GM12874 (cell line): ENCODE data around the gene SMOC1.

Source experiments
- TF ChIP-seq, protein P1 (sequence below): IDR thresholded peaks from 2 replicates; pipeline ENCODE4 v1.5.1; 2011; ENCODE audit warnings: low read depth, mild to moderate bottlenecking, control low read depth, low read length, moderate library complexity; ENCODE audit not compliant: insufficient read depth

SMOC1 gene

GRCh38 chr14:69863083-69863482 is 16.1 kb upstream of the SMOC1 start:
- TF ChIP-seq, protein P1, sequence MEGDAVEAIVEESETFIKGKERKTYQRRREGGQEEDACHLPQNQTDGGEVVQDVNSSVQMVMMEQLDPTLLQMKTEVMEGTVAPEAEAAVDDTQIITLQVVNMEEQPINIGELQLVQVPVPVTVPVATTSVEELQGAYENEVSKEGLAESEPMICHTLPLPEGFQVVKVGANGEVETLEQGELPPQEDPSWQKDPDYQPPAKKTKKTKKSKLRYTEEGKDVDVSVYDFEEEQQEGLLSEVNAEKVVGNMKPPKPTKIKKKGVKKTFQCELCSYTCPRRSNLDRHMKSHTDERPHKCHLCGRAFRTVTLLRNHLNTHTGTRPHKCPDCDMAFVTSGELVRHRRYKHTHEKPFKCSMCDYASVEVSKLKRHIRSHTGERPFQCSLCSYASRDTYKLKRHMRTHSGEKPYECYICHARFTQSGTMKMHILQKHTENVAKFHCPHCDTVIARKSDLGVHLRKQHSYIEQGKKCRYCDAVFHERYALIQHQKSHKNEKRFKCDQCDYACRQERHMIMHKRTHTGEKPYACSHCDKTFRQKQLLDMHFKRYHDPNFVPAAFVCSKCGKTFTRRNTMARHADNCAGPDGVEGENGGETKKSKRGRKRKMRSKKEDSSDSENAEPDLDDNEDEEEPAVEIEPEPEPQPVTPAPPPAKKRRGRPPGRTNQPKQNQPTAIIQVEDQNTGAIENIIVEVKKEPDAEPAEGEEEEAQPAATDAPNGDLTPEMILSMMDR = no peak

DNA sequence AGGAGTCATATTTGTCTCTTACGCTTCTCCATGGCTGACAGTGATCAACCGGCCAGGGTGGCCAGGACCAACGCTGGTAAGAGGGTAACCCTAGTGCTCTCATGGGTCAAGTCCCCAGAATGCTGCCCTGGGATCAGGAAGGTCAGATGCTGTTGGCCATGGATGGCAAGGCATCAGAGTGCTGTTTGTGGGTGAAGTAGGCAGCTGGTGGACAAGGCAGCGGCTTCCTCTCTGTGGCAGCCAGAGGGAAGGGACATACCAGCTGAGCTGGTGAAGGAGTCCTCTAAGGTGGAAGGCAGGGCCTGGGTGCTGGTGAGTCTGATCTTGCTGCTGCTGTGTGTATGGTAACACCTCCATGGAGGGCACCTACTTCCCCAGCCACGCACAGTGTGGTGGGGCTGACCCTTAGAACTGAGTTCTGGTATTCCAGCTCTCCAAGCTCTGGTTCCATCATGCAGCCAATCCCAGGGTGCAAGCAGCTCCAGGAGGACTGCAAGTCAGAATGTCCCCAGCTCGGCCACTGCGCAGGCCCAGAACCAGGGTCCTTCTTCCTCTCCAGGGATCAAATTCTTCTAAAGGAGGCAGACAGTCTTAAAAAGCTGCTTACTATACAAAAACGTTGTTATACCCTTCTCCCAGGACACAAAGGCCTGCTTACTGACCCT is 13.4 kb upstream of the SMOC1 start:
- TF ChIP-seq, protein P1 = no peak

GRCh38 chr14:69868363-69868963 is 10.8 kb upstream of the SMOC1 start:
- TF ChIP-seq, protein P1 = no peak

DNA sequence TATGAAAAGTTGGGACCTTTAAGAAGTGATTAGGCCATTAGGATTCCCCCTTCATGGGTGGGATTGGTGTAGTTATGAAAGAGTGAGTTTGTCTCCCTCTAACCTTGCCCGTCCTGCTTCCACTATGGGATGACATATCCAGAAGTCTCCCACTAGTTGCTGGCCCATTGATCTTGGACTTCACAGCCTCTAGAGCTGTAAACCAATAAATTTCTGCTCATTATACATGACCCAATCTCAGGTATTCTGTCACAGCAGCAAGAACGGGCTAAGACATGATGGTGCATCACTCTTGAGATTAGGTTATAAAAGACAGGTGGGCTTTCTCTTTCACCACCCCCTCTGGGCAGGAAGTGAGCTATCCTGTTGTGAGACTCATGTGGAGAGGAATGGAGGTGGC is 8.6 kb upstream of the SMOC1 start:
- TF ChIP-seq, protein P1 = no peak

DNA sequence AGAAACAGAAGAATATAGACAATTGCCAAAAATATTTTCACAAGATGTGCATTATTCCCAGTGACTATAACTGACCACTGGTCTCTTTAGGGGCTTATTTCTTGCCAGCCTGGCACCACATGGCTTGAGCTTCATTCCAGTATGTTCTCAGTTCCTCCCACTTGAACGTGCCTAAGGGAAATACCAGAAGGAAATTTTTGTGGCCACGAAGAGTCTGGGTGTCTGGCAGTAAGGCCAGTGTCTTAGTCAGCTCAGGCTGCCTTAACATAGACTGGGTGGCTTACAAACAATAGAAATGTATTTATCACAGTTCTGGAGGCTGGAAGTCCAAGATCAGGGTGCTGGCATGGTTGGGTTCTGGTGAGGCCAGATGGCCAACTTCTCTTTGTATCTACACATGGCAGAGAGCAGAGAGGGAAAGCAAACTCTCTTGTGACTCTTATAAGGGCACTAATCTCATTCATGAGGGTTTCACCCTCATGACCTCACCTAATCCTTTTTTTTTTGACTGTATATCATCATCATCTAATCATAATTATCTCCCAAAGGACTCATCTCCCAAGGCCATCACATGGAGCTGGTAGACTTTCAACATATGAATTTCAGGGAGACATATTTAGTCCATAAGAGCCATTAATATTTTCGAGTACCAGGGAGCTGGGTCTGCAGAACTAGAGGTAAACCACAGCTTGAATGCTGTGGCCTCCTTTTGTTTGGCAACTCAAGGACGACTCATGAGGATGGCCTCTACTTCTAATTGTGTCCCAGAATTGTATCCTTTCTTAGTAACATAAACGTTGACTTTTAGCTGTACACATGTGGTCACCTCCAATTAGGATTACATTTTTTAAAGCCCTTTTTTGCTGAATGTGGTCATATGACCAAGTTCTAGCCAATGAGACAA is 5.1 kb upstream of the SMOC1 start:
- TF ChIP-seq, protein P1 = no peak

GRCh38 chr14:69876221-69876847 is 2.9 kb upstream of the SMOC1 start:
- TF ChIP-seq, protein P1 = no peak

DNA sequence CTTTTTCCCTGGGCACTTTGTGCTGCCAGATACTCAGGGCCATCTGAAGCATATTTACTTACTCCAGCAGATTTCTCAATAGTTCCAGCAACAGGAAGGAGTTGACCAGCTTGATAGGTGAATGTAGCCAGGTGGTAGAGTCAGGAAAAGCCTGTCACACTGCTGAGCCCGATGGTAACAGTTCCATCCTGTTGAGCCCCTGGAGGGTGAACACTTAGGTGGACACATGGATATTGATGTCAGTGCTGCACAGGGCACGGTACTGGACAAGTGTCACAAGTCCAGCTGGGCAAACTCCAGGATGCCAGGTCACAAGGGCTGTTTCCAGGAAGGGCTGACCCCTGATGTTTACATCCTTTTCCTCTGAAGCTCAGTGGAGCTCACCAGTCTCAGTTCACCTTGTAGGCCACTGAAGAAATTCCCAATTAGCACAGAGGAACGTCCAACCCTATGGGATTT is 2.3 kb upstream of the SMOC1 start:
- TF ChIP-seq, protein P1 = no peak
